ENCODE data around the gene ERBB4.
"Not testable (repeated sequence)": the region's sequence is repeated elsewhere in the genome, so short reads cannot be mapped to it uniquely, and the experiment has no call there.

ERBB4 gene

GRCh38 chr2:212013626-212014025, 525.0 kb downstream of the ERBB4 start:
- no peak overlapping the region for H3K9ac ChIP-seq
- H3K4me1 ChIP-seq = no peaks in the 10 kb centered on the region
- H3K79me2 ChIP-seq = no peaks in the 10 kb centered on the region
- no peaks in the 10 kb centered on the region for H3K36me3 ChIP-seq (ENCODE audit: control insufficient read depth, insufficient read depth, low read length)
- H3K27ac ChIP-seq = no peak overlapping the region
- H2AFZ ChIP-seq = no peak overlapping the region
- H3K4me3 ChIP-seq (ENCODE audit: low read depth, low read length) = no peak overlapping the region
- no peak overlapping the region for H3K4me2 ChIP-seq (ENCODE audit: low read length)
- H3K27me3 ChIP-seq (ENCODE audit: control insufficient read depth, insufficient read depth, low read length) = no peaks in the 10 kb centered on the region
- TF ChIP-seq CTCF (IDR thresholded peaks at IDR 0.05) = no peak
- H3K9me3 ChIP-seq (ENCODE audit: control insufficient read depth, low read length) = no peaks in the 10 kb centered on the region

- not testable (repeated sequence) for H3K4me3 ChIP-seq (ENCODE audit: low read depth, low read length); H3K9ac ChIP-seq; H3K9me3 ChIP-seq (ENCODE audit: control insufficient read depth, low read length); H3K4me2 ChIP-seq (ENCODE audit: low read length); H3K27me3 ChIP-seq (ENCODE audit: control insufficient read depth, insufficient read depth, low read length); H3K79me2 ChIP-seq; H3K4me1 ChIP-seq; H3K27ac ChIP-seq; H3K36me3 ChIP-seq (ENCODE audit: control insufficient read depth, insufficient read depth, low read length); H2AFZ ChIP-seq
These were observed 528.3 kb downstream of the ERBB4 start for GRCh38 chr2:212010305-212010704.

- no peak overlapping the region for H2AFZ ChIP-seq
- H3K79me2 ChIP-seq = no peaks in the 10 kb centered on the region
- no peaks in the 10 kb centered on the region for H3K36me3 ChIP-seq (ENCODE audit: control insufficient read depth, insufficient read depth, low read length)
- H3K27ac ChIP-seq = no peak overlapping the region
- no peaks in the 10 kb centered on the region for H3K27me3 ChIP-seq (ENCODE audit: control insufficient read depth, insufficient read depth, low read length)
- H3K4me2 ChIP-seq (ENCODE audit: low read length) = no peak overlapping the region
- H3K4me3 ChIP-seq (ENCODE audit: low read depth, low read length) = no peak overlapping the region
- no peak for TF ChIP-seq CTCF (IDR thresholded peaks at IDR 0.05)
- H3K9me3 ChIP-seq (ENCODE audit: control insufficient read depth, low read length) = no peaks in the 10 kb centered on the region
- H3K9ac ChIP-seq = no peak overlapping the region
- no peaks in the 10 kb centered on the region for H3K4me1 ChIP-seq
These were observed 530.6 kb downstream of the ERBB4 start for GRCh38 chr2:212007972-212008371.

GRCh38 chr2:212005085-212005671, 533.4 kb downstream of the ERBB4 start:
- H3K9me3 ChIP-seq (ENCODE audit: control insufficient read depth, low read length) = no peaks in the 10 kb centered on the region
- no peak overlapping the region for H3K27ac ChIP-seq
- no peak for TF ChIP-seq CTCF (IDR thresholded peaks at IDR 0.05)
- no peaks in the 10 kb centered on the region for H3K36me3 ChIP-seq (ENCODE audit: control insufficient read depth, insufficient read depth, low read length)
- no peaks in the 10 kb centered on the region for H3K4me1 ChIP-seq
- no peak overlapping the region for H3K4me3 ChIP-seq (ENCODE audit: low read depth, low read length)
- H3K4me2 ChIP-seq (ENCODE audit: low read length) = no peak overlapping the region
- no peaks in the 10 kb centered on the region for H3K27me3 ChIP-seq (ENCODE audit: control insufficient read depth, insufficient read depth, low read length)
- no peak overlapping the region for H3K9ac ChIP-seq
- H2AFZ ChIP-seq = no peak overlapping the region
- H3K79me2 ChIP-seq = no peaks in the 10 kb centered on the region

- TF ChIP-seq CTCF (IDR thresholded peaks at IDR 0.05) = no peak
- Histone ChIP-seq H3K79me2 (no peaks in the 10 kb centered on the region), H3K9ac (no peak overlapping the region), H3K27me3 (ENCODE audit: control insufficient read depth, insufficient read depth, low read length) (no peaks in the 10 kb centered on the region), H3K36me3 (ENCODE audit: control insufficient read depth, insufficient read depth, low read length) (no peaks in the 10 kb centered on the region), H2AFZ (no peak overlapping the region), H3K4me3 (ENCODE audit: low read depth, low read length) (no peak overlapping the region), H3K9me3 (ENCODE audit: control insufficient read depth, low read length) (no peaks in the 10 kb centered on the region), H3K4me2 (ENCODE audit: low read length) (no peak overlapping the region), H3K27ac (no peak overlapping the region), H3K4me1 (no peaks in the 10 kb centered on the region)
These were observed 537.3 kb downstream of the ERBB4 start for GRCh38 chr2:212001325-212001724.
